Measurements from ENCODE around the gene EIF4G3.

DNA sequence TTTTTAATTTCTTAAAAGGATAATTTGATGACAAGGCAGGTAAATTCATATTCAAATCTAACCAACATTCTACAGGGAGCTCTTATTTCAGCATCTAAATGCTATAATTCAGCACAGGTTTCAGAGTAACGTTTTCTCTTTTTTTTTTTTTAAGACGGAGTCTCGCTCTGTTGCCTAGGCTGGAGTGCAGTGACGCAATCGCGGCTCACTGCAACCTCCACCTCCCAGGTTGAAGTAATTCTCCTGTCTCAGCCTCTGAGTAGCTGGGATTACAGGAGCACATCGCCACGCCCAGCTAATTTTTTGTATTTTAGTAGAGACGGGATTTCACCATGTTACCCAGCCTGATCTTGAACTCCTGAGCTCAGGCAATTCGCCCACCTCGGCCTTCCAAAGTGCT, 66.5 kb downstream of the EIF4G3 start:
- no peak for TF ChIP-seq POLR2AphosphoS5 (IDR thresholded peaks at IDR 0.05; ENCODE audit: low read depth, low read length)
- no peak for TF ChIP-seq TAF1 (IDR thresholded peaks at IDR 0.05; ENCODE audit: borderline replicate concordance, insufficient read depth, low read length)
